ENCODE results near the gene TEX19. TPM values are rescaled to one million over a fixed set of nuclear protein-coding genes. Genes with fewer than 3 reads are reported as not detected.

TEX19 gene, protein sequence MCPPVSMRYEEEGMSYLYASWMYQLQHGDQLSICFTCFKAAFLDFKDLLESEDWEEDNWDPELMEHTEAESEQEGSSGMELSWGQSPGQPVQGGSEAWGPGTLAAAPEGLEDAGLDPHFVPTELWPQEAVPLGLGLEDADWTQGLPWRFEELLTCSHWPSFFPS
- total RNA-seq: 0.80 and 1.1 TPM in 2 replicates
- 0.26 TPM for polyA plus RNA-seq (2012)

DNA sequence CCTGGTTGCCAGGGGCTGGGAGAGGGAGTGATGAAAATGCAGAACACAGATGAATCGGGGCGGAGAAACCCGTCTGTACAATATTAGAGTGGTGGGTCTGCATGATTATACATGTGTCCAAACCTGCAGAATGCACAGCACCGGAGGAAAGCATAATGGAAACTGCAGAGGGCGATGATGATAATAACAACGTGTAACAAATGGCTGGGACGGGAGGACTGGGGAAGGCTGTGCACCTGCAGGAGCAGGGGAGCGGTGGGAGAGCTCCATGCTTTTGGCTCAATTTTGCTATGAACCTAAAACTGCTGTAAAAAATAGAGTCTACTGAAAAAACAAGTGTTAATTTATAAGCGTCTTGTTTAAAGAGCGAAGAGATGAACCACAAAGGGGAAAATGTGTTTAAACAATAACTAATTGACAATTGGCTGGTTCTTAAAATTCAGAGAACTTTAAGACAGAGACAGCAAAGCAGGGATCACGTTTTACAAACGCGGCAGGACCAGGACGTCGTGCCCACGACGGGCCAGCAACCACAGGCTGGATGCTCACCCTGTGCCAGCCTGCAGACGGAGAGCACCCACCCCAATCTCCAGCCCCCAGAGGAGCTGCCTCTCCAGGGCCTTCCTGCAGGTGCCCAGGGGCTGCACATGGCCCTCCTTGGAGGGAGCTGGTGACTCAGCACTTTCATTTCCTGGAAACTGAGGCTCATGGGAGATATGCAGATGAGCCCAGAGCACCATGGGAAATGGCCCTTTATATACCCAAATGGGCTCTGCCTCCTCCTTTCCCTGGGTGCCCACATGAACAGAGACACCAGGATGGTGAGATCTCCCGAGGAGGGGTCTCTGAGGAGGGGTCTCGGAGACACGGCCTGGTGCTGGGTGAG lies at the start of gene TEX19:
Gene TEX19, plus strand, starts transcription at position 783 of the 886 bp plus-strand sequence. CDS start 2,904 bp downstream, outside the sequence.
- DNase-seq (ENCODE audit: low read depth): no peak

DNA sequence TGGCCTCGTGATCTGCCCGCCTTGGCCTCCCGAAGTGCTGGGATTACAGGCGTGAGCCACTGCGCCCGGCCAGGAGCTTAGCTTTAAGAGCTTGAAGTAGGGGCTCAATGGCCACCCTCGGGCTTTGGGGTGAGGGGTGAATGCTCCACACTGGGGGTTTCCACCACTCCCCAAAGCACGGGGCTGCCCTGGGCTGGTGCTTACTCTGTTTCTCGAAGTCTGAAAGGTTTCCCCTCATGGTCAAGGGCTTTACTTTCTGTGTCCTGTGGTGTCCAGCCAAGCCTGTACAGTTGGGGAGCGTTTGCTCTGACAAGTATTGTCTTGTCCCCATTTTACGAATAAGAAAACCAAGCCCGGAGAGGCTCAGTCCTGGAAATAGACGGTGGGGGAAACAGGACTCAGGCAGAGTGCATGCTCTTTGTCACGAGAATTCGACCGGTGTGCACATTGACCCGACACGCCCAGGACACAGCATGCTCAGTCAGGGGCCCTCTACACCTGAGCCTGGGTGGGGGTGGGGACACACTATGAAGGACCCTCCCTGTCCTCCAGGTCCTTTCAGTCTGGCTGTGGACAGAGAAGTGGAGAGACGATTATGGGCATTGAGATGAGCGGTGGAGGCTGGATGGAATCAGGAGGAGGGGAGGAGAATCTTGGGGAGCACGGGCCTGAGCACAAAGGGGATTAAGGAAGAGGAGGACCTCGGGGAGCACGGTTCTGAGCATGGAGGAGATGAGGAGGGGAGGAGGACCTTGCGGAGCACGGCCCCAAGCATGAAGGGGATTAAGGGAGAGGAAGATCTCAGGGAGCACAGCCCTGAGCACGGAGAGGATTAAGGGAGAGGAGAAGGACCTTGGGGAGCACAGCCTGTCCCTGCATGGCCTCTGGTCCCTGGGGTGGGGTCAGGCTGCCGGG lies 49.1 kb upstream of the TEX19 start:
- DNase-seq (ENCODE audit: low read depth): no peak

- DNase-seq (ENCODE audit: low read depth): no peak
Observed at GRCh38 chr17:82310877-82311276, 48.2 kb upstream of the TEX19 start.

- DNase-seq (ENCODE audit: low read depth): no peak
Observed at GRCh38 chr17:82311971-82312370, 47.1 kb upstream of the TEX19 start.

- no peak for DNase-seq (ENCODE audit: low read depth)
Observed at GRCh38 chr17:82313195-82314011, 45.6 kb upstream of the TEX19 start.

DNA sequence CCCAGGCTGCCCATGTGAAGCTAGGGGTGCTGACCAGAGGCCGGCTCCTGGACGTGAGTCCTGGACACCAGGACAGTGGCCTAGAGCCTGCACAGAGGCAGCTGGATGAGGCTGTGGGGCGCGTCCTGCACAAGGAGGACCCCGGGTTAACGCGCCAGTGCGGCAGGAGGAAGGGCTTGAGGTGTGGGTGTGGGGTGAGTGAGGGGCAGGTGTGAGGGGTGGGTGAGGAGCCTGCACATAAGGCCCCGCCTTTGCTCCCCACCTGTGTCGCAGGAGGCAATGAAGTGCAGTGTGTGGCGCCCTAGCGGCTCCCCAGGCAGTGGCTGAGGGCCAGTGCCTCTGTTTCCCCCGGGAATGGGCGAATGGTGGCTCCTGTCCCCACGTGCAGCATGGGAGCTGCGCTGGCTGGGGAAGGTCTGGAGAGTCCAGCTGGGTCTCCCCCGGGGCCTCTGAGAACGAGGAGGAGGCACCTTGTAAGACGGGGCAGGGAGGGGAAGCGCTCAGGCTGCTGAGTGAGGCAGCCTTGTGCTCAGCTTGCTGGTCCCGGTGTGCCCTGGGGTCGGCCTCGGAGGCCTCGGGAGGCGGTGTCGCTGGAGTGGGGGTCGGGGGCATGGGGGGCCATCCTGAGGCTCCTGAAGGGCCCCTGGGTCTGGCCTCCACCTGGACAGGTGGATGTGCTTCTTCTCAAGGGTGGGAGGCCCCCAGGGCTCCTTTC lies 44.9 kb upstream of the TEX19 start:
- DNase-seq (ENCODE audit: low read depth): no peak

GRCh38 chr17:82314727-82315605 lies 44.1 kb upstream of the TEX19 start:
- DNase-seq (ENCODE audit: low read depth): no peak

- no peak for DNase-seq (ENCODE audit: low read depth)
Observed at GRCh38 chr17:82315703-82316358, 43.2 kb upstream of the TEX19 start.

DNA sequence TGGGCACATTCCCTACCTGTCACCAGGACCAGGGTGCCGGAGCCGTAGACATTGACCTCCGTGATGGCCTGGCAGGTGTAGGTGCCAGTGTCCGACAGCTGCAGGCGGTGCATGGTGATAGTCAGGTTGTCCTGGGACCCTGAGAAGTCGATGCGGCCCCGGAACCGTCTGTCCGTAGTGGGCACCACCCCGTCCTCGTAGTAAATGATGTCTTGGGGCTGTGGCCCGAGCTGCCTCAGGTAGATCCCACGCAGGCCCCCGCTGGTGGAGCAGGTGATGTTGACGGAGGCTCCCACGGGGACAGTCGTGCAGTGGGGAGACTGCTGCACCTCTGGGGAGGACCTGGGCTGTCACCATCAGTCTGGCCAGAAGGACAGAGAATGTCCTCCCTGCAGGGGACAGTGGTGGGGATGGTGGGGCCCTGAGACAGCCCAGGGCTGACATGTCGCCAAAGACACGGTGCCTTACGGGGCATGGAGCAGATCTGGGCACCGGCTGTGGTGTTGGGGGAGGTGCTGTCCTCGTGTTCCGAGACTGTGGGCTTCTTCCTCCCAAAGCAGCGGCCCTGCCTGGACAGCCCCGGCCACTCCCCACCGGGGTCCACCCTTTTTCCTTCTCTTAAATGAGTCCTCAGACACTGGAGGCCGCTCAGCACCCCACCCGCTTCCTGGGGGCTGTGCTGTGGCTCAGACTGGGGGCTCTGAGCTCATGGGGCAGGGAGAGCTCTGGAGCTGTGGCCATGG lies 42.2 kb upstream of the TEX19 start:
- no peak for DNase-seq (ENCODE audit: low read depth)

- no peak for DNase-seq (ENCODE audit: low read depth)
Observed at GRCh38 chr17:82317394-82318168, 41.5 kb upstream of the TEX19 start, which contains the start of gene CD7. Gene CD7, minus strand, starts transcription at chr17:82317608. Its CDS starts 113 bp downstream, at chr17:82317495.

DNA sequence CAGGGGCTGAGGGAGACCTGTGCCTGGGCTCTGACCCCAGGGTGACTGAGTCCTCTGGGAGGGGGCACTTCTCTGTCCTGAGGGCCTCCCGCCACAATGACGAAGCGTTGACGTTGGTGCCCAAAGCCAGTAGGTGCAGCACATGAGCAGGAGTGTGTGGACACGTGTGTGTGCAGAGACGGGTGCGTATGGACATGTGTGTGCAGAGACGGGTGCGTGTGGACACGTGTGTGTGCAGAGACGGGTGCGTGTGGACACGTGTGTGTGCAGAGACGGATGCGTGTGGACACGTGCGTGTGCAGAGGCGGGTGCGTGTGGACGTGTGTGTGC lies 40.9 kb upstream of the TEX19 start:
- no peak for DNase-seq (ENCODE audit: low read depth)

- DNase-seq (ENCODE audit: low read depth): no peak
Observed at GRCh38 chr17:82318772-82319606, 40.1 kb upstream of the TEX19 start.

DNA sequence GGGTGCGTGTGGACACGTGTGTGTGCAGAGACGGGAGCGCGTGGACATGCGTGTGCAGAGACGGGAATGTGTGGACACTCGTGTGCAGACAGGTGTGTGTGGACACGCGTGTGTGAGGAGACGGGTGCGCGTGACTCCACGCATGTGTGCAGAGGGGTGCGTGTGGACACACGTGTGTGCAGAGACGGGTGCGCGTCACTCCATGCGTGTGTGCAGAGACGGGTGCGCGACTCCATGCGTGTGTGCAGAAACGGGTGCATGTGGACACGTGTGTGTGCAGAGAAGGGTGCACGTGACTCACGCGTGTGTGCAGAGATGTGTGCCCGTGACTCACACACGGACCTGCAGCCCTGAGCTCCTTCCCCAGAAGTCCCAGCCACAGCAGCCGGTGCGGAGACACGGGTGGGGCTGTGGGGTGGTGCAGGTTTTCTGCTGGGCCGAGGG lies 39.4 kb upstream of the TEX19 start:
- no peak for DNase-seq (ENCODE audit: low read depth)

- DNase-seq (ENCODE audit: low read depth): no peak
Observed at GRCh38 chr17:82320140-82320840, 38.8 kb upstream of the TEX19 start.

All from myocyte (in vitro differentiated cells).